Suprapubic skin (tissue), 4 donors: Measurements from ENCODE around the gene CCL5.

Source experiments
- CTCF ChIP-seq, 2 donors: fragments of 200-600 bp in 1 of 2; fragments of 450-650 bp in 1 of 2; sonication (generic) in 1 of 2; IDR thresholded peaks; one replicate each; pipeline ENCODE4 v1.5.1; 2016 to 2019; ENCODE audit warnings: antibody characterized with exemption in 2 of 2, mild to moderate bottlenecking in 1 of 2, moderate library complexity in 1 of 2
- EP300 ChIP-seq: sonication (generic); formaldehyde crosslinking; IDR thresholded peaks from one replicate; pipeline ENCODE4 v1.6.1; 2017; ENCODE audit warnings: antibody characterized with exemption
- POLR2A ChIP-seq, 2 donors: fragments of 450-650 bp; IDR thresholded peaks; one replicate each; pipeline ENCODE4 v1.6.1; 2017; ENCODE audit warnings: antibody characterized with exemption in 2 of 2, mild to moderate bottlenecking in 2 of 2, moderate library complexity in 2 of 2
- POLR2AphosphoS5 ChIP-seq, 3 donors: sonication (generic); formaldehyde crosslinking; IDR thresholded peaks; one replicate each; pipeline ENCODE4 v1.6.1; 2017; ENCODE audit warnings: antibody characterized with exemption in 3 of 3

GRCh38 chr17:35870906-35871819, 9.0 kb downstream of the CCL5 start:
- TF ChIP-seq POLR2A (IDR thresholded peaks at IDR 0.05) (no peak), CTCF (IDR thresholded peaks at IDR 0.05) (no peak), EP300 (no peak), POLR2AphosphoS5 (IDR thresholded peaks at IDR 0.05) (no peak)
